Measurements from ENCODE around the gene YWHAG.
"Not testable (repeated sequence)": the region's sequence is repeated elsewhere in the genome, so short reads cannot be mapped to it uniquely, and the experiment has no call there.

Gene YWHAG

GRCh38 chr7:76337147-76337546 is 21.6 kb downstream of the YWHAG start:
- H3K27me3 ChIP-seq (ENCODE audit: insufficient read depth, insufficient read length), result no peaks in the 10 kb centered on the region
- H3K4me3 ChIP-seq (ENCODE audit: insufficient read length, low read depth), result no peak overlapping the region
- DNase-seq (ENCODE audit: low read depth, low spot score), result no peak
- peaks cover 57% of the 10 kb centered on the region for H3K36me3 ChIP-seq (ENCODE audit: insufficient read depth, insufficient read length, low read length)
- no peak overlapping the region for H3K9ac ChIP-seq (ENCODE audit: insufficient read length, low read depth)
- peaks cover 7% of the 10 kb centered on the region for H3K4me1 ChIP-seq (ENCODE audit: insufficient read depth, insufficient read length)
- no peak for TF ChIP-seq YY1 (IDR thresholded peaks at IDR 0.05; ENCODE audit: insufficient read depth, insufficient read length)
- TF ChIP-seq SUZ12 (IDR thresholded peaks at IDR 0.05; ENCODE audit: extremely low read depth, insufficient read depth, insufficient read length), result no peak
- no peak for TF ChIP-seq ZNF274 (IDR thresholded peaks at IDR 0.05; ENCODE audit: low read depth, low read length)
- H3K9me3 ChIP-seq (ENCODE audit: insufficient read depth, low read length), result no peaks in the 10 kb centered on the region

DNA sequence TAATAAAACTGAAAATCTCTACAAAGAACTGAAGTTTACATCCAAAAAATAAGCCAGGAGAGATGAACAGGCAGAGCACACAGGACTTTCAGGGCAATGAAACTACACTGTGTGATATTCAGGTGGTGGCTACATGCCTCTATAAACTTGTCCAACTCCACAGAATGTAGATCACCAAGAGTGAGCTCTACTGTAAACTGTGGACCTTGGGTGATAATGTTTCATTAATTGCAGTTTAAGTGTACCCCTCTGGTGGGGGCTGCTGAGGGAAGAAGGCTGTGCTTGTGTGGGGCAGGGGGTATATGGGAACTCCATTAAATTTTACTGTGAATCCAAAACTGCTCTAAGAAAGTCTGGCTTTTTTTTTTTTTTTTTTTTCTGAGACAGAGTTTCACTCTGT is 22.7 kb downstream of the YWHAG start:
- Histone ChIP-seq H3K9ac (ENCODE audit: insufficient read length, low read depth) (no peak overlapping the region), H3K36me3 (ENCODE audit: insufficient read depth, insufficient read length, low read length) (peaks cover 59% of the 10 kb centered on the region), H3K4me1 (ENCODE audit: insufficient read depth, insufficient read length) (peaks cover 6% of the 10 kb centered on the region), H3K4me3 (ENCODE audit: insufficient read length, low read depth) (no peak overlapping the region), H3K9me3 (ENCODE audit: insufficient read depth, low read length) (no peaks in the 10 kb centered on the region), H3K27me3 (ENCODE audit: insufficient read depth, insufficient read length) (no peaks in the 10 kb centered on the region)
- DNase-seq (ENCODE audit: low read depth, low spot score), result no peak
- no peak for TF ChIP-seq ZNF274 (IDR thresholded peaks at IDR 0.05; ENCODE audit: low read depth, low read length)
- no peak for TF ChIP-seq YY1 (IDR thresholded peaks at IDR 0.05; ENCODE audit: insufficient read depth, insufficient read length)
- no peak for TF ChIP-seq SUZ12 (IDR thresholded peaks at IDR 0.05; ENCODE audit: extremely low read depth, insufficient read depth, insufficient read length)

DNA sequence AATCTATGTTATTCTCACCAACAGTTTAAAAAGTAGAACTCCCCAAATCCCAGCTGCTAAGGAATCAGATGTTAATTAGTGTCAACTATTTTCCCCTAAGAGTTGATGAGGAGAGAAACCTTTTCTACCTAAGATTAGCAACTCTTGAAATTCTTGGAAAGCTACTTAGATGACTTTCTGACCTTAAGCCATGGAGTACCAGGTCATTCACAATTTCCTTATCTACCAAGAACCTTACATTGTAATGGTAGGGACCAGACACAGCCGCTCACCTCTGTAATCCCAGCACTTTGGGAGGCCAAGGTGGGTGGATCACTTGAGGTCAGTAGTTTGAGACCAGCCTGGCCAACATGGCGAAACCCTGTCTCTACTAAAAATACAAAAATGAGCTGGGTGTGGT is 23.4 kb downstream of the YWHAG start:
- H3K9me3 ChIP-seq (ENCODE audit: insufficient read depth, low read length); DNase-seq (ENCODE audit: low read depth, low spot score); H3K27me3 ChIP-seq (ENCODE audit: insufficient read depth, insufficient read length); H3K4me3 ChIP-seq (ENCODE audit: insufficient read length, low read depth); H3K9ac ChIP-seq (ENCODE audit: insufficient read length, low read depth); H3K4me1 ChIP-seq (ENCODE audit: insufficient read depth, insufficient read length): not testable (repeated sequence)
- peaks cover 63% of the 10 kb centered on the region for H3K36me3 ChIP-seq (ENCODE audit: insufficient read depth, insufficient read length, low read length)

DNA sequence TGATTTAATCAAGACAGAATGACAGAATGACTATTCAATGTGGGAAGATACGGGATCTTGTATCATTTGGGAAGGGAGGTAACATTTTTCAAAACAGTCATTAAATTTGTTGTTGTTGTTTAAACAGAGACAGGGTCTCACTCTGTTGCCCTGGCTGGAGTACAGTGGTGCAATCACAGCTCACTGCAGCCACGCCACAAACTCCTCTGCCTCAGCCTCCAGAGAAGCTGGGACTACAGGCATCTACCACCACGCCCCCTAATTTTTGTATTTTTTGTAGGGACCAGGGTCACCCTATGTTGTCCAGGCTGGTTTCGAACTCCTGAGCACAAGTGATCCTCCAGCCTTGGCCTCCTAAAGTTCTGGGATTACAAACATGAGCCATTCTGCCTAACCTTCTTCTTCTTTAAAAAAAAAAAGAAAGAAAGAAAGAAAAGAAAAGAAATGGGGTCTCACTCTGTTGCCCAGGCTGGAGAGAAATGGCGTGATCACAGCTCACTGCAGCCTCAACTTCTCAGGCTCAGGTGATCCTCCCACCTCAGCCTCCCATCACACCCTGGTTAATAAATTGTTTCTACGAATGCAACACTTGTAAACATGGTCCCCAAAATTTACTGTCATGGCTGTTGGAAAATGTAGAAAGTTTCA is 24.3 kb downstream of the YWHAG start:
- peaks cover 6% of the 10 kb centered on the region for H3K4me1 ChIP-seq (ENCODE audit: insufficient read depth, insufficient read length)
- no peaks in the 10 kb centered on the region for H3K9me3 ChIP-seq (ENCODE audit: insufficient read depth, low read length)
- H3K4me3 ChIP-seq (ENCODE audit: insufficient read length, low read depth), result no peak overlapping the region
- H3K36me3 ChIP-seq (ENCODE audit: insufficient read depth, insufficient read length, low read length), result peaks cover 66% of the 10 kb centered on the region
- TF ChIP-seq ZNF274 (IDR thresholded peaks at IDR 0.05; ENCODE audit: low read depth, low read length) (no peak), SUZ12 (IDR thresholded peaks at IDR 0.05; ENCODE audit: extremely low read depth, insufficient read depth, insufficient read length) (no peak), YY1 (IDR thresholded peaks at IDR 0.05; ENCODE audit: insufficient read depth, insufficient read length) (no peak)
- no peak for DNase-seq (ENCODE audit: low read depth, low spot score)
- no peak overlapping the region for H3K9ac ChIP-seq (ENCODE audit: insufficient read length, low read depth)
- H3K27me3 ChIP-seq (ENCODE audit: insufficient read depth, insufficient read length), result no peaks in the 10 kb centered on the region

DNA sequence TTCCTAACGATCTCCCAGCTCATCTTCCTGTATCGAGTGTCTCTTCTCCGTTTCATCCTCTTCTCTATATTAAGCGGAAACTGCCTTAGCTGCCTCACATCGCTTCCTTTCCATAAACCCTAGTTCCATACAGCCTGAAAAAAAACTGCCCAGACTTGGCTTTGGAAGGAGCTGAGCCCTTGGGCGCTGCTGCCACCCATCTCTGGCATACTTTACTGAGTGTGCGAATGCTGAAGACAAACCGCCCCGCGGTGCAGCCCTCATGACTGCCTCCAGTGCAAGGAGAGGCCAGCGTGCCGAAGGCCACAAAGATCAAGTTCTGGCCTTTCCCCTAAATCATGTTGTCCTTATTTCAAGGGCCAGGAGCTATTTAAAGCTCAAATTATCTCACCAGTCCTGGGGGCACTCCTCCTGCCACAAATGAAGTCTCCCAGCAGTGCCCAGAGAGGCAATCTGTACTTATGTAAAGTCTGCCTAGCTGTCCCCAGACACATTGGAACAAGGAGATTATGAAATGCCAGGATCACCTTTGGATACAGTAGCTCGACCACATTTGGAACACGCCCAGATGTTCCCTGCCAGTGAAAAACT is 25.2 kb downstream of the YWHAG start:
- Histone ChIP-seq H3K9me3 (ENCODE audit: insufficient read depth, low read length) (no peaks in the 10 kb centered on the region), H3K4me1 (ENCODE audit: insufficient read depth, insufficient read length) (peaks cover 6% of the 10 kb centered on the region), H3K4me3 (ENCODE audit: insufficient read length, low read depth) (no peak overlapping the region), H3K27me3 (ENCODE audit: insufficient read depth, insufficient read length) (no peaks in the 10 kb centered on the region), H3K36me3 (ENCODE audit: insufficient read depth, insufficient read length, low read length) (peaks cover 69% of the 10 kb centered on the region), H3K9ac (ENCODE audit: insufficient read length, low read depth) (no peak overlapping the region)
- TF ChIP-seq YY1 (IDR thresholded peaks at IDR 0.05; ENCODE audit: insufficient read depth, insufficient read length) (no peak), ZNF274 (IDR thresholded peaks at IDR 0.05; ENCODE audit: low read depth, low read length) (no peak), SUZ12 (IDR thresholded peaks at IDR 0.05; ENCODE audit: extremely low read depth, insufficient read depth, insufficient read length) (no peak)
- DNase-seq (ENCODE audit: low read depth, low spot score), result no peak

DNA sequence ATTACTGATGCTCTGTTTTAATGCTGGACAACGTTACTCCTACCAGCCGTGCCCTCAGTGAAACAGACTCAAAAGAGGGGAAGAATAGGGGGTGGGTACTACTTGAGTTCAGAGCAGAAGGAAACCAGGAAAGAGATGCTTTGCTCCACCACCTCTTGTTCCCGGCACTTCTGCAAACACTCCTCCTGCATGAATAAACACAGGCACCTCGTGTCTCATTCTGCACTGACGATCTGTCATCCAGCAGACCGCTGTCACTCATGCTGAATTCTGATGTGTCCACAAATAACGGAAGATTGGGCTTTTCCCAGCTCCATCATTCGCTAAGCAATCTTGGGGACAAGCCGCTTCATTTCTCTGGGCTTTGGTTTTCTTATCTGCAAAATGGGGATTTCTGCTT is 26.7 kb downstream of the YWHAG start:
- Histone ChIP-seq H3K4me3 (ENCODE audit: insufficient read length, low read depth) (no peak overlapping the region), H3K9me3 (ENCODE audit: insufficient read depth, low read length) (no peaks in the 10 kb centered on the region), H3K27me3 (ENCODE audit: insufficient read depth, insufficient read length) (no peaks in the 10 kb centered on the region), H3K9ac (ENCODE audit: insufficient read length, low read depth) (no peak overlapping the region), H3K4me1 (ENCODE audit: insufficient read depth, insufficient read length) (peaks cover 6% of the 10 kb centered on the region), H3K36me3 (ENCODE audit: insufficient read depth, insufficient read length, low read length) (peaks cover 77% of the 10 kb centered on the region)
- TF ChIP-seq YY1 (IDR thresholded peaks at IDR 0.05; ENCODE audit: insufficient read depth, insufficient read length) (no peak), SUZ12 (IDR thresholded peaks at IDR 0.05; ENCODE audit: extremely low read depth, insufficient read depth, insufficient read length) (no peak), ZNF274 (IDR thresholded peaks at IDR 0.05; ENCODE audit: low read depth, low read length) (no peak)
- no peak for DNase-seq (ENCODE audit: low read depth, low spot score)

DNA sequence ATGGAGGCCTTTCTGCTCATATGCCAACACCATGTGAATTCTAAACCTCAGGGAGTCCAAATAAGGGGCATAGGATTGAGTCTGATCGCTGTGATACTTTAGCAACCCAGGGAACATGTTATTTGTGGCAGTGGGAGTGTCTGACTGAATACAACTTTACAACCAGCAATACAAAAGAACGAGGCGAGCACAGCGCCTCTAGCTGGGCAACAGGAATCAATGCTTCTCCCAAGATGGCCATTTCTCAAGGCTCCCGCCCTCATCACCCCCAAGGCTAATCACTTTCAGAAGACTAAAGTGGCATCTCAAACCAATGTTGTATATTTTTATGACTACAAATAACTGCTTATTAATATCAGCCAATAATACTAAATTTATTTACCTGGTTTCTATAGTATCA is 28.1 kb downstream of the YWHAG start:
- Histone ChIP-seq H3K36me3 (ENCODE audit: insufficient read depth, insufficient read length, low read length) (peaks cover 82% of the 10 kb centered on the region), H3K4me3 (ENCODE audit: insufficient read length, low read depth) (no peak overlapping the region), H3K9me3 (ENCODE audit: insufficient read depth, low read length) (no peaks in the 10 kb centered on the region), H3K27me3 (ENCODE audit: insufficient read depth, insufficient read length) (no peaks in the 10 kb centered on the region), H3K9ac (ENCODE audit: insufficient read length, low read depth) (no peak overlapping the region), H3K4me1 (ENCODE audit: insufficient read depth, insufficient read length) (peaks cover 6% of the 10 kb centered on the region)
- TF ChIP-seq YY1 (IDR thresholded peaks at IDR 0.05; ENCODE audit: insufficient read depth, insufficient read length), result no peak
- TF ChIP-seq SUZ12 (IDR thresholded peaks at IDR 0.05; ENCODE audit: extremely low read depth, insufficient read depth, insufficient read length), result no peak
- no peak for TF ChIP-seq ZNF274 (IDR thresholded peaks at IDR 0.05; ENCODE audit: low read depth, low read length)
- DNase-seq (ENCODE audit: low read depth, low spot score), result no peak
